GM03348 (cell line): Measurements from ENCODE around the gene XIRP1.
A peak's percentile ranks its signal among the peaks of the same experiment; 100 is the strongest.

ENCODE experiments used
- DNase-seq: peaks from one replicate; pipeline ENCODE4 v3.0.0; 2012; ENCODE audit warnings: low spot score

XIRP1 gene

DNA sequence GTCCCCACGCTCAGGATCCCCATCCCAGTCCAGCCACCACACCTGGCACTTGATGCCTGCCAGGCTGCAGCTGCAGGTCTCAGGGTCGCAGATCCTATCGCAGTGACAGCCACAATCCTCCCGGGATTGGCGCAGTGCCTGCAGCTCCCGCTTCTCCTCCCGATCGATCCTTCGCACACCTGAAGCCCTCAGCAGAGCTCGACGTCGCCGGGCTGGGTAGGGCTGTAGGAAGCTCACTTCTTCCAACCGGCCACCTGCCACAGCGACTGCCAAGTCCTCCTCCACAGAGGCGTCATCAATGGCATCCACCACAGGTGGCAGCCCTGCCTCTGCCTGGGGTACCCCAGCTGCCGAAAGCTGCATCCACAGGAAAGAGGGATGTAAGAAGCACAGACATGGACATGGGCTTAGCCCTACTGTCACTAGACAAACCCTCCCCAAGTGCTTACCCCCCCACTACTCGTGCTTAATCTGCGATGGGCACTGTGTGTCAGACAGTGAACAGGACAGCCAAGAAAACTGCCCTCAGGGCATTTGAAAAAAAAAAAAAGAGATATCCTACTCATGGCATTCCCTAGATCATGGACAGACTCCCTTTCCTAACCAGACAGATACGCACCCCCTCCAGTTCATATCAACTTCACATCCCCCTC lies 48.2 kb downstream of the XIRP1 start:
- no peak for DNase-seq

DNA sequence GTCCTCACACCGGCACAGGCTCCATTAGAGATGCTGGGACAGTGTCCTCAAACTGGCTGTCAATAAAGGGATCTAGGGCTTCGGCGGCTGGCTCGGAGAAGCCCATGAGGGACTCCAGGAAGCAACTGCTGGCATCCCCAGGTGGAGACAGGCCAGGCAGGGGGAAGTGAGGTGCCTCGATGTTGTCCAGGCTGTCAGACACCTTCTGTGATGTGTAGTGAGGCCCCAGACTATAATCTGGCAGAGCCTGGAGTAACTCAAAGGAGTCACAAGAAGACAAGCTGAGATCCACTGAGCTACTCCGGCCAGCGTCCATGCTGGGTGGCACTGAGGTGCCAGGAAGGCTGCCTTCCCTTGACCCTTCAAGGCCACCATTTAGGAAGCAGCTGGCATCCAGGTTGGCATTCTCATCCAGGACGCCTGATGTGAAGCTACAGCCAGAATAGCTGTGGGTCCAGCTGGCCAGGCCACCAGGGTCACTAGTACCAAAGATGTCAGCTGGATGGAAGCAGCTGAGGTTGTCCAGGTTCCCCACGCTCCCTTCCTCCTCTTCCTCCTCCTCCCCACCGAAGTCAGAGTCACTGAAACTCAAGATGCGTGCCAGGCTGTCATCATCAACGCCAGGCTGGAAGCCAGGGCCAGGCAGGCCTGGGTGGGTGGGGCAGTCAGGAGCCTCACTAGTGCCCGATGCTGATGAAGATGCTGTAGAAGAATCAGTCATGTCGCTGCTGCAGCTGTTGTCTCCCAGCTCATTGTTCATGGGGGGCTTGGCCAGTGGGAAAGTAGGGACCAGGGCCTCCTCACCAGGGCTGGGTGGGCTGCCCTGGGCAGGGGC lies 49.1 kb downstream of the XIRP1 start:
- no peak for DNase-seq

DNA sequence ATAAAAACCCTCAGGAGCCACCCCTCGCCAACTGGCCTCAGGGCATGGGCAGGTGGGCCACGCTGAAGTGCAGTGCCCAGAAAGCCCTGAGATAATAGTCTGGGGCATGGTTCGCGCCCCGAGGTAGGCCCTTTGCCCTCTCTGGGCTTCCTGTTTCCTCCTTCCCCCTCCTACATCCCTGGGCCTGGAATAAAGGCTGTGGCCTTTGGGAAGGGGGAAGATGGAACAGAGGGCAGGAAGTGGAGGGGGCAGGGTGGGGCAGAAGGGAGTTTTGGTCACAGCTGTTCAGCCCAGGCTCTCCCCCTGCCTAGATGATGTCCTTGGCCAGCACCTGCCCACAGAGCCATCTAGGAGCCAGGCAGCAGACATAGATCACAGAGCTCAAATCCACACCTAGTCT lies 50.3 kb downstream of the XIRP1 start:
- DNase-seq = no peak

DNA sequence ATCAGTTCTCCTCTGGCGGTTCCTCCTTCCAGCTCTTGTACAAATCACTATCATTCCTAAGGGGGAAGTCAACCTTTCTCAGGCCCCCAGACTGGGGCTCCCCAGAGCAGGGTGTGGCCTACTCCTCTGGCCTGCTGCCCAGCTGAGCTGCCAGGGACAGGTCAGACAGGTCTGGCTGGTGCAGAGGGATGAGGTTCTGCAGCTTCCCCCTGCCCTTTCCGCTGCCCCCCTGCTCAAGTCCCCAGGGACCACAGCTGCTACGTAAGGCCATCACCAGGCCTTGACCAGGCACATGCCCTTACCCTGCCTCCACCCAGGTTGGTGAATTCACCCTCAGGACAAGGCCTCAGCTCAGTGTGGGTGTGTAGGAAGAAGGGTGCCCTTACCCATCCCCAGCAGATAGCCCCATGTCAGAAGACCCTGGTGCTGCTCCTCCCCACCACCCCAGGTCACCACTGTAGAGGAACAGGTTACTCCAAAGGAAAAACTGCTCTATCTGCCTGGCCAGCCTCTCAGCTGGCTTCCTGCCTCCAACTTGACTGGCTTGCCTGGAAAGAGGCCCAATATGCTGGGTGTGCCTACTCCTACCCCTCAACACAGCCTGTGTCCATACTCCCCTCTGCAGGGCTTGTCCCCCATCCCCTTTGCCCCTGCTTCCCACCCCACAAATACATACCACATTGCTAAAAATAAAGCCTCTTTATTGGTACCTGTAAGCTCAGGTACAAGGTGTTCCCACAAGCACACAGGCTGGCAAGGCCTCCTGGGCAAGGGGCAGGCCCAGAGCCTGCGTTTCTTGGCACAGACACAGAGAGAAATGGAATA lies 51.0 kb downstream of the XIRP1 start:
- DNase-seq = peak; percentile 51

DNA sequence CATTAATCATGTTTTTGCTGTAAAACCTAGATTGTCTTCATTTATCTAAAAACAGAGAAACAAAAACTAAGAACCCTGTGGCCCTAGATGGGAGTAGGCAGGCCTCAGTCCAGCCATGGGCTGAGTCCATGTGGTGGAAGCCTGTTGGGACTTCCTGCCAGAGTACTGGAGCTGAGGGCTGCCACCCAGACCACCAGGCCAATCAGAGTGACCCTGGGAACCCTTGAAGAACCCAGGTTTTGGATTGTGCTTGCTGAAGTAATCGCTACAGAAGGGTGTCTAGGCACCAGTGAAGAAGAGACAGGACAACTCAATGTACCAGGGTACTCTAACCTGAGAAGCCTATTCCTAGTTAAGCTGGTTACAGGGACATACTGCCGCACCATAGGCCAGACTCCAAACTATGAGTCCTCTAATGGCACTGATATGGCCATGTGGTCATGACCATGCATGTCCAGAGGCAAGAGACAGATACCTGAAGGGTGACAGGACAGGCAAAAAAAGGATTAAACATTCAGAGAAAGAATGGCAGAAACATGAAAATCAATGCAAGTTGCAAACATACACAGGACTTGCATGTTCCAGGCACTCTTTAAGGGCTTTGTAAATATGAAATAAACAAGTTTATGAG lies 51.9 kb downstream of the XIRP1 start:
- DNase-seq = no peak

DNA sequence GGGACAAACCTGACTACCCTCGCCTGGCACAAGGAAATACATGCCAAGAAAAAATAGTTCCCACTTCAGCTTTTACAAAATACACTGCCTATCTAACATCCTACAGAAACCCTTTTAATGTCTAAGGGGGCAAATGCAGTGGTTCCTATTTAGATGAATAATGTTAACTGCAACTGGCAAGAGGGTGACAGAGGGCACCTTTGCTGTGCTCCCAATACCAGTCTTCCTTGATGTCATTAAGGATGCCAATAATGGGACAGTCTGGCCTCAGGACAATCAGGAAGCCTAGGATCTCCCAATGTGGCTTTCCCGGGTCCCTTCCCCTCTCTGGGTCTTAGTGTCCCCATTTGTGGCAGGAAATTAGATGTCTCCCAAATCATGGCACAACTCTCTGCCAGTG lies 53.0 kb downstream of the XIRP1 start:
- no peak for DNase-seq

DNA sequence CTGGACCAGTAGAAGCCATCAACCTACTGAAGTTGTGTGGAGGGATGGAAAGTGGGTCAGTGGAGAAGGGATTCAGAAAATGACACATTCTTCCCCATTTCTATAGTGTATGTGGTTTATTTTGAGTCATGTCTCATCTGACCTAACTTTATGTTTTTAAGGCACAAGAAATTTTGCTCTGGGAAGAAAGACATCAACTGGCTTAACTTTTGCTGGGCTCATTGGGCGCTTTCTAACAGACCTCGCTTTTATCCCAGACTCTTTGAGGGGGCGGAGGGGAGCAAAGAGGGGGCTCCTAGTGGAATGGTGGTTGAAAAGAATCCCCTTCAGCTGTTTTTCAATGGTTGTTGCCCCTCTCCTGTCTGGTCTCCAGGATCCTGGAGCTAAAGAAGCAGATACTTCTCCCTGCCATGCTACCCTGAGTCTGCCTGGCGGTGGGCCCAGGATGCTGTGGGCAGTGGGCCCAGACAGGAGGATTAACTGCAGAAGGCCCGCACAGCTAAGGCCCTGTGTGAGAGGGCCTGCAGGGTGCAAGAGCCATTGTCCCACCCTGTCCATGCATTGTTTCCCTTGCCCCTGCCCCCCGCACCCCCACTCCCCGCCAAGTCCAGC lies 53.5 kb downstream of the XIRP1 start:
- peak; percentile 37 for DNase-seq

DNA sequence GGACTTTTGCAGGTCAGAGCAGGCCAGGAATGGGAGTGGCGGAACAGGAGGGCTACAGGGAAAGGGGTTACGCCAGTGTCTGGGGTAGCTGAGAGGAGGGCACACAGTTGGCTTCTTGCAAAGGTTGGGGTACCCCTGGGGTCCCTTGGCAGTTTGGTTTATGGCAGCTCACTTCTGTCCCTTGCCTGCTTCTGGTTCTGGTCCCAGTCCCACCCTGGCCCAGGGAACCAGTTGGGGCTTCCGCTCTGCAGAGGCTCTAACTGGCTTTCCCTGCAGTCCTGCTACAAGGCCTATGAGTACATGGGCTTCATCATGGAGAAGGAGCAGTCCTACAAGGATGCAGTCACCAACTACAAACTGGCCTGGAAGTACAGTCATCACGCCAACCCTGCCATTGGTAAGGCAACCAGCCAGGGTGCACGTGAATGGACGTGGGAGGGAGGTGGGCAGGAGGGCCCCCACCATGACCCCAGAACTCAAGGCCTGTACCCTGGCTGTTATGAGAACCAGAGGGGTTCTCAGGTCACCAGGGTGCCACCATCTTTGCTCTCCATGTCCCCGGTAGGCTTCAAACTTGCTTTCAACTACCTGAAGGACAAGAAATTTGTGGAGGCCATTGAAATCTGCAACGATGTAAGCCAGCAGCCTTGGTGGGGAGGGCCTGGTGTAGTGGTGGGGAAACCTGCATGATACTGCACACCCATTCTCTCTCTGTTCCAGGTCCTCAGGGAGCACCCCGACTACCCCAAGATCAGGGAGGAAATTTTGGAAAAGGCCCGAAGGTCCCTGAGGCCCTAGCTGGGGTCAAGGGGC lies 54.2 kb downstream of the XIRP1 start:
- DNase-seq = no peak

DNA sequence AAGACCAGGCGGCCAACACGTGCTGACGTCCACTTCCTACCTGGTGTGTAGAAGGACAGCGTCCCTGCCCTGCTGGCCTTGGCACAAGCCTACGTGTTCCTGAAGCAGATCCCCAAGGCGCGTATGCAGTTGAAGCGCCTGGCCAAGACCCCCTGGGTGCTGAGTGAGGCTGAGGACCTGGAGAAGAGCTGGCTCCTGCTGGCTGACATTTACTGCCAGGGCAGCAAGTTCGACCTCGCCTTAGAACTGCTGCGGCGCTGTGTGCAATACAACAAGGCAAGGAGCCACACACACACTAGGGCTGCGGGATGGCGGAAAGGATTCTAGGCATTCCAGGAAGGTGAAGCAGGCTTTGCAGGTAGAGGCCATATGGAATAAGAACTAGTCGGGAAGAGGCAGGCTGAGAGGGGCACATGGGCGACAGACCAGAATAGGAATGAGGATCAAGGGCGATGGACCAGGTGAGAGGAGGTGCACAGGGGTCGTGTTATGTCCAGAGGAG lies 54.9 kb downstream of the XIRP1 start:
- DNase-seq = no peak

DNA sequence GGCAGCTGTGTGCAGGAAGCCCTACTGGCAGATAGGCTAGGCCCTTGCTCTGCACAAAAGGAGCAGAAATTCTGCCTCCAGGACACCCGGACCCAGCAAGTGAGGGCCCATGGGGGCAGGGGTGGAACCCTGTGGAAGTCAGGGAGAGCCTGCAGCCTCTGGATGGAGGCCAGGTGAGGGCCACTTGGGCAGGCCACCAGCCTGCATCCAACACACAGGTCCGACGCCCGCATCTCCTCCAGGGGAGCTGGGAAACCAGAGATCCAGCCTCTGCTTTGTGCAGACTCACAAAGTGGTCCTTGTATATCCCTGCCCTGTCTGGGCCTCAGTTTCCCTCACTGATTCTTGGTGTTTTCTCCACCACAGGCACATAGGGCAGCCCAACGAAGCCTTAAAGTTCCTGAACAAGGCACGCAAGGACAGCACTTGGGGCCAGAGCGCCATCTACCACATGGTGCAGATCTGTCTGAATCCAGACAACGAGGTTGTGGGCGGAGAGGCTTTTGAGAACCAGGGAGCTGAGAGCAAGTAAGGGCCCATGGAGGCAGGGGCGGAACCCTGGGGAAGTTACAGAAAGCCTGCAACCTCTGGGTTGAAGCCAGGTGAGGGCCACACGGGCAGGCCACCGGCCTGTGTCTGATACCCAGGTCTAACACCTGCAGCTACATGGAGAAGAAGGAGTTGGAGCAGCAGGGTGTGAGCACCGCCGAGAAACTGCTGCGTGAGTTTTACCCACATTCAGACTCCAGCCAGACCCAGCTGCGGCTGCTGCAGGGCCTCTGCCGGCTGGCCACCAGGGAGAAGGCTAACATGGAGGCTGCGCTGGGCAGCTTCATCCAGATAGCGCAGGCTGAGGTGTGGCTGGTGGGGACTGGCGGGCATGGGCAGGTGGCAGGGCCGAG lies 55.6 kb downstream of the XIRP1 start:
- DNase-seq = no peak

DNA sequence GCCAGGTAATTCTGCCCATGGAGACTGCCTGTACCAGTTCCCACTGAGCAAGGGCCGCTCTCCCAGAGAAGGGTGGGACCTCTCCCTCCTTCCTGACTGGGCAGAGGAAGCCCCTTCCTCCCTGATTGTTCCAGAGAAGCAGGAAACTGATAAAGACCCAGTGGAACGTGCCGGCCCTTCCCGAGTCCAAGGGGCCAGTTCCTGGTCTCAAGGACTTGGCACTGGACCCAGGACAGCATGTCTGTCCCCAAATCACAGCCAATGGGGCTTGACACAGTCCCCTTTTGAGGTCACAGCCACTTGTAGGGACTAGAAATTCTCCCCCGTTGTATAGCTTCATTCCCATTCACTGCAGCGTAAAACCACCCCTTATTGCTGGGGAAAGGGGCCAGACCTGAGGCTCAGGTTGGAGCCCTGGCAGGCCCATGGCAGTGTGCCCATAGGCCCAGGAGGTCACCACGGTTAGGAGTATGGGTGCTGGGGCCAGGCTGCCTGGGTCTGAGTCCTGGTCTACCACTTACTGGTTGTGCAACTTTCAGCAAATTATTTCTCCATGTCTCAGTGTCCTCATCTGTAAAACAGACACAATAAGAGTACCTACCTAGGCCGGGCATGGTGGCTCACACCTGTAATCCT lies 57.1 kb downstream of the XIRP1 start:
- DNase-seq = no peak

DNA sequence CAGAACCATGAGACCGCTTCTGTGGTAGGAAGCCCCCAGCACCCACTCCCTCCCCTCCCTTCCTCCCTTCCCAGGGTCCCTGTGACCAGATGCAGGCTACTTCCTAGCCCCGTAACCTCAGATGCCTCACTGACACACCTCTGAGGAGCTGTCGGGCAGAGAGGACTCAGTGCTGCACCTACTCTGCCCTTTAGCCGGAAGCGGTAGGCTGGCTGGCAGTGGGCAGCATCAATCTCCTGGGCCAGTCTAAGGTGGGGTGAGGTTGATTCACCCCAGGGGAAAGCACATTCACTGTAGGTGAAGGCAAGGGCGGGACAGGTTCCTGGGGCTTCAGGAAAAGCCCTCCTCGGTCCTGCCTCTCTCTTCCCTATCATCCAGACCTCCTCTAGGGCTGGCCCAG lies 58.1 kb downstream of the XIRP1 start:
- DNase-seq = no peak

DNA sequence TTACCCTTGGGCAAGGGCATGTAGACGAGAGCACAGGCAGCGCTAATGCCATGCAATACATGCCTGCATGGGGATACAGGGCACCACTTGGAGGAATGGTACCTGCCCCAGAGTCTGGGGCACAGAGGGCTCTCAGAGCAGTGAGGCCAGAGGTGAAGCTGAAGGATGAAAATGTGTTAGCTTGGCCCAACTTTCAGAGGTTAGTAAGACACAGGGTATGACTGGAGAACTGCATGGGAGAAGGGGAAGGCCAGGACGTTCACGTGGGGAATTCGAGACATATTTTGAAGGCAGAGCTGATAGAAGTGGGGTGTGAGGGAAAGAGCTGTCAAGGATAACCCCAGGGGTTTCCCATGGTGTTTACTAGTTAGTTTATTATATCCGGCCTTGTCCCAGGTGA lies 58.6 kb downstream of the XIRP1 start:
- DNase-seq = no peak
